ENCODE results near the gene PGBD5.
"Not testable (repeated sequence)": the region's sequence is repeated elsewhere in the genome, so short reads cannot be mapped to it uniquely, and the experiment has no call there.

PGBD5 gene

DNA sequence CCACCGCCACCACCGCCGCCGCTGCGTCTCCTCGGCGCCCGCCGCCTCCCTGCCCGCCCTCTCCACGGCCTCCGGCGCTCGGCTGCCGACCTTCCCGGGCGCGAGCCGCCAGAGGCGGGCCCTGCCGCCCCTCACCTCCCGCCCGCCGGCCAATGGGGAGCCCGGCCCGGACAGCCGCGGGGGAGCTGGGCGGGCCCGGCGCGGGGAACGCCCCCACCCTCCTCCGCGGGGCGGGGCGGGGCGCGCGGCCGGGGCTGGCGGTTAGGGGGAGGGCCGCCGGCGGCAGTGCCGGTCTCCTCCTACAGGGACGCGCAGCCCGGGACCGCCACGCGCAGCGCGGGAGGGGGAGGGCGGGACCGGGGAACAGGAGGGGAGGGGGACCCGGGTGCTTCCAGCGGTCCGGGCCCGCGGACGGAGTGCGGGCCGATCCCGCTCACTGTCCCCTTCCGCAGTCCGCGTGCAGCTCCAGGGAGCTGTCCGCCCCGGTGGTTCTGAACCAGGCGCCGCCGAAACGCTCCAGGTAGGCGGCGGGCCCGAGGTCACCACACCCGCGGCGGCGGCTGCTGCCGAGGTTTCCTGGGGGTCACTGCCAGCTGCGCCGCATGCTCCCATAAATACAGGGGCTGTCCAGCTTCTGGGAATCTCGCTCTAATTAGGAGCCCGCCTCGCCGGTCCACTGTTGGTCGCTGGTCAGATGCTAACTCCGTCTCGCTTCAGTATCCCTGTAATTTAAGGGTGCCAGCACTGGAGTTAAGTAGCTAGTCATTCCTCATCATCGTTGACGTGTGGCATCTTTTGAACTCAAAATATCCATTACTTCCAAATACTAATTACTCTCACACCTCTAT lies at the start of gene PGBD5:
PGBD5 (minus strand) TSS at position 87 of the 848 bp plus-strand sequence. CDS start 404 bp downstream, outside the sequence.
- peak; percentile 20 for DNase-seq (ENCODE audit: low read depth)

DNA sequence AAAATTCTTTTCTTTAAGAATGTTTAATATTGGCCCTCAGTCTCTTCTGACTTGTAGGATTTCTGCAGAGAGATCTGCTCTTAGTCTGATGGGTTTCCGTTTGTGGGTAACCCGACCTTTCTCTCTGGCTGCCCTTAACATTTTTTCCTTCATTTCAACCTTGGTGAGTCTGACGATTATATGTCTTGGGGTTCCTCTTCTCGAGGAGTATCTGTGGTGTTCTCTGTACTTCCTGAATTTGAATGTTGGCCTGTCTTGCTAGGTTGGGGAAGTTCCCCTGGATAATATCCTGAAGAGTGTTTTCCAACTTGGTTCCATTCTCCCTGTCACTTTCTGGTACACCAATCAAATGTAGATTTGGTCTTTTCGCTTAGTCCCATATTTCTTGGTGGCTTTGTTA lies 48.8 kb upstream of the PGBD5 start:
- not testable (repeated sequence) for DNase-seq (ENCODE audit: low read depth)

DNA sequence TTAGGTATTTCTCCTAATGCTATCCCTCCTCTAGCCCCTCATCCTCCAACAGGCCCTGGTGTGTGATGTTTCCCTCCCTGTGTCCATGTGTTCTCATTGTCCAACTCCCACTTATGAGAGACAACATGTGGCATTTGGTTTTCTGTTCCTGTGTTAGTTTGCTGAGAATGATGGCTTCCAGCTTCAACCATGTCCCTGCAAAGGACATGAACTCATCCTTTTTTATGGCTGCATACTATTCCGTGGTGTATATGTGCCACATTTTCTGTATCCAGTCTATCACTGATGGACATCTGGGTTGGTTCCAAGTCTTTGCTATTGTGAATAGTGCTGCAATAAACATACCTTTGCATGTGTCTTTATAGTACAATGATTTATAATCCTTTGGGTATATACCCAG lies 44.6 kb upstream of the PGBD5 start:
- DNase-seq (ENCODE audit: low read depth), result not testable (repeated sequence)

DNA sequence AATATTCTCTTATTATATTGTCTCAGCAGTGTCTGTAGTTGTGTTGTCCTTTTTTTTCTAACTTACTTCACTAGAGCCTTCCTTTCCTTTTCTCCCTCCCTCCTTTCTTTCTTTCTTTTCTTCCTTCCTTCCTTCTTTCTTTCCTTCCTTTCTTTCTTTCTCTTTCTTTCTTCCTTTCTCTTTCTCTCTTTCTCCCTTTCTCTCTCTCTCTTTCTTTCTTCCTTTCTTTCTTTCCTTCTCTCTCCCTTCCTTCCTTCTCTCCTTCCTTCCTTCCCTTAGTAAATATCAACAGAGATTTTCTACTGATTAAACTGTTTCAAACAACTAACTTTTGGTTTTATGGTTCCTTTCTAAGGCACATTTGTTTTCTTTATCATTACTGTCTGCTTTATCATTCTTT lies 43.1 kb upstream of the PGBD5 start:
- no peak for DNase-seq (ENCODE audit: low read depth)

- DNase-seq (ENCODE audit: low read depth), result no peak
These were observed 39.6 kb upstream of the PGBD5 start for GRCh38 chr1:230465691-230466090.

DNA sequence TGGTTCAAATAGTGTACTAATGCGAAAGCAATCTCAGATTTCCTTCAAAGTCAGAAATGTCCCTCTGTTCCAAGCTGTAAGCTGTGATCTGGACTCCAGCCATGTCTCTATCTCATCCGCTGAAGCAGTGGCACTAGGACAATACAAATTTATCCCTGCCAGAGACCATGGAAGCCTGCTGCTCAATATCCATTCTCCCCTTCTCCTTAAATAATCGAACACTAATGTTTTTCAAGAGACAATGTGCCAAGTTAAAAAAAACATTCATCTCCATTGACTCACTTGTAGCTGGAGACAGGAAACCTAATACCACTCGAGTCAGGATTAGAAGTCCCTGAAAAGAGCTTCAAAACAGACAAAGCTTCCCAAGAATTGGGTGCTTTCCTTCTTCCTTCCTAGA lies 38.5 kb upstream of the PGBD5 start:
- no peak for DNase-seq (ENCODE audit: low read depth)

DNA sequence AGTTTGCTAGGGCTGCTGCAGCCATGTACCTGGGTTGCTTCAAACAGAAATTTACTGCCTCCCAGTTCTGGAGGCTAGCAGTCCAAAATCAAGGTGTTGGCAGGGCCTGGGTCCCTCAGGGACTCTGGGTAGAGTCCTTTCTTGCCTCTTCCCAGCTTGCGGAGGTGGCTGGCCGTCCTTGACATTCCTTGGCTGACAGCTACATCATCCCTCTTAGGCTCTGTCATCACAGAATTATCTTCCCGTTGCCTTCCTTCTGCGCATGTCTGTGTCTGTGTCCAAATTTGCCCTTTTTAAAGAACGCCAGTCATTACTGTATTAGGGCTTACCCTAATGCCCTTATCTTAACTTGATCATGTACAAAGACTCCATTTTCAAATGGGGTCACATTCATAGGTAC lies 37.6 kb upstream of the PGBD5 start:
- no peak for DNase-seq (ENCODE audit: low read depth)

- no peak for DNase-seq (ENCODE audit: low read depth)
These were observed 37.2 kb upstream of the PGBD5 start for GRCh38 chr1:230463326-230463725.

DNA sequence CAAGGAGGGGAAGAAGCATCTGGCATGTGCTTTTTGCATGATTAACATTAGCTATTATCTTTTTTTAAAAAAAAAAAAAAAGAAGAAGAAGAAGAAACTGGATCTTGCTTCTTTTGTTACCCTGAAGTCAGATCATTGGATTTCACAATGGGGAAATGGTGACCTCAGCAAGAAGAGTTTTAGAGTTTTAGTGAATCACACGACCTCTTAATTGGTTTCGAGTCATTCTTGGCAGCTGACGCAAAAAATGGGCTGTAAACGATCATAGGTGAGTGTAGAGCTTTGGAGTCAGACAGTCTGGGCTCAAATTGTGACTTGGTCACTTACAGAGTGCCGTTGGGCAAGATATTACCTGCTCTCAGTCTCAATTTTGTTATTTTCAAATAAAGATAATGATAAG lies 33.3 kb upstream of the PGBD5 start:
- no peak for DNase-seq (ENCODE audit: low read depth)

DNA sequence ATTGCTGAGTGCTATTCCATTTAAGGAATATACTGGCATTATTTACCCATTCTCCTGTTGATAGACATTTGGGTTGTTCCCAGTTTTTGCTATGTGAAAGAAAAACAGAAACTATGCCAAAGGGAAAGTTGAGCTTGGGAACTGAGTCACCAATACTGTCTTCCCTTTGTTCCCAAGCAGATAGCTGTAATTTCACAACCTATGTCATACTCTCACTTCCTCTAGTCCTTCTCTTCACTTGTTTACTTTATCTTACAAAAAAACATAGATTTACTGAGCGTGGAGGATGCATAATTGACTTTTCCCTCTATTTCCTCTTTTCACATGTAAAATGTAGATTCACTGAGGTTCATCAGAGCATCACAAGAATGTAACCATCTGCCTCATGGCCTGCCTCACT lies 32.4 kb upstream of the PGBD5 start:
- no peak for DNase-seq (ENCODE audit: low read depth)

DNA sequence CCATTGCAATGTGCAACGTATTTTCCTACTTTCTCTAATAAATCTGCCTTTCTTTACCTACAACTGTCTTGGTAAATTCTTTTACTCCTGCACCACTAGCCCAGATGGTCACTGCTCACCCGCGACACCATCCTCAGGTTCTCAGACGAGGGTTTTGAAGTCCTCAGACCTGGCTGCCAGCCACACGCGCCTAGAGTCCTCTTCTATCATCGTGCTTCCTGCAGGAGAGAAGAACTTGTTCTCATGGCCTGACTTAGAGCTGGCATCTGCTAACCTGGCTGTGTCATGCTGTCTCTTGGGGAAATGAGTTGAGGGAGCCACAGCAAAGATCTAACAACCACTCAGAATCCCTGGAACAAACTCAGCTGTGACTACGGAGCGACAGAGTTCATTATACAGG lies 30.3 kb upstream of the PGBD5 start:
- DNase-seq (ENCODE audit: low read depth), result no peak

- no peak for DNase-seq (ENCODE audit: low read depth)
These were observed 29.2 kb upstream of the PGBD5 start for GRCh38 chr1:230455291-230455690.

DNA sequence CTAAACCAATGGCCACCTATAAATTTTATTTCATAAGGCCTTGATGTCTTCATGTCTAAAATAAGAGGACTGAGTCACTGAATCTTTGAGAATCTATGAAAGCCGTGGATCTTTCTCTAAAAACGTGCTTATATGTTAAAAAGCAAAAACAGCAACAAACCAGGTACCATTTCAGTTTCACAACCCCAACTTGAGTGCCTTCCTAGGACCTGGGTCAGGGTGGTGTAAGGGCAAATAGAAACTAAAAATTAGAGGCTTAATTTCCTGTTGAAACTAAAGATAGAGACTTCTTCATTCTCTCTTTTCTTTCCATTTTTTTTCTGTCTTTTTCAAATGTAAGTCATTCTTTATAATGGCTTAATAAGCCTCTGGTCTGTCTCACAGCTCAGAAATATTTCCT lies 27.2 kb upstream of the PGBD5 start:
- DNase-seq (ENCODE audit: low read depth), result no peak

DNA sequence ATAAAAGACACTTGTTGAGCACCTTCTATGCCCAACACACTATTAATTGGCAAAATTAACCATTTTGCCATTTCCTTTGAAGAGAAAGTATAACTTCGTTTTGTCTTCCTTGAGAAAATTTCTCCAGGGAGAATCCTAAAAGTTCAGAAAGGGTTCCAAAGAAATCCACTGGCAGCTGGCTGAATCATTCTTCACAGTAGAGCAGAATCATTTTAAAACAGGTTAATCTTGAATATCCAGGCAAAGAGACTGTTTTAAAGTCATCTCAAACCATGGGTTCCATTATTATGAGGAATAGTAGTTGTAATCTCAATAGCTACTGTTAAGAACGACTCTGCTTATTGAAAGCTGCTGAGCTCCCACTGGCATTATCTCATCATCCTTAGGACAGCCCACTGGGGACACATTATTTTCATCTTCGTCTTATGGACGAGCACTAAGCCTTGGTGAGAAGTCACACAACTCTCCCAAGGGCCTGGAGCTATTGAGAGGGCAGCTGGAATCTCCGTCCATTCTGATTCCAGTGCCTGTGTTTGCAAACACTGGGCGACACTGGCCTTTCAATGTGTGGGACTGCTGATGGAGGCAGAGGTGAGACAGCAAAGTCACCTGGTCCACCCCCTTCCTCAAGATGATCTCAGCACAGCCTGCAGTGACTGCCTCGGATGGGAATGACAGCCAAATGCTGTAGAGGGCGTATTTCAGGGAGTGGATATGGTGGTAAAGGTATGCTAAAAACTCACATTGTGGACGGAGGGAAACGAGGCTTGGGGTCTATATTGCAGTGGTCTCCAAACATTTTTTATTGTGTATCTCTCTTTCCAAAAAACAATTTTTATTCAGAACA lies 15.3 kb upstream of the PGBD5 start:
- no peak for DNase-seq (ENCODE audit: low read depth)

GRCh38 chr1:230435108-230435507 lies 9.0 kb upstream of the PGBD5 start:
- no peak for DNase-seq (ENCODE audit: low read depth)

GRCh38 chr1:230431527-230431926 lies 5.4 kb upstream of the PGBD5 start:
- DNase-seq (ENCODE audit: low read depth), result no peak

DNA sequence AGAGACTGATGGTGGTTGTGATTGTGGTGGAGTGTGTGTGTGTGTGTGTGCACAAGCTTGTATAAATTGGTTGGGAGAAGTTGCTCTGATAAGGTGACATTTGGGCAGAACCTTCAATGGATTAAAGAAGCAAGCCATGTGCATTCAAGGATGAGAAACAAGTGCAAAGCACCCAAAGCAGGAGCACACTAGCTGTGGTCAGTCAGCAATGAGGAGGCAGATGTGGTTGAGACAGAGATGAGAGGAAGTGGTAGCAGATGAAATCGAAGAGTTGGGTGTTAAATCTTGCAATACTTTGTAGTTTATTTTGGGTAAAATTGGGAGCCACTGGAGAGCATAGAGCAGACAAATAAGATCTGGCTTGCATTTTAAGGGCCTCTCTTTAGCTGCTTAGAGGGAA lies 4.4 kb upstream of the PGBD5 start:
- DNase-seq (ENCODE audit: low read depth), result no peak

GRCh38 chr1:230429067-230429735 lies 3.1 kb upstream of the PGBD5 start:
- DNase-seq (ENCODE audit: low read depth), result no peak

DNA sequence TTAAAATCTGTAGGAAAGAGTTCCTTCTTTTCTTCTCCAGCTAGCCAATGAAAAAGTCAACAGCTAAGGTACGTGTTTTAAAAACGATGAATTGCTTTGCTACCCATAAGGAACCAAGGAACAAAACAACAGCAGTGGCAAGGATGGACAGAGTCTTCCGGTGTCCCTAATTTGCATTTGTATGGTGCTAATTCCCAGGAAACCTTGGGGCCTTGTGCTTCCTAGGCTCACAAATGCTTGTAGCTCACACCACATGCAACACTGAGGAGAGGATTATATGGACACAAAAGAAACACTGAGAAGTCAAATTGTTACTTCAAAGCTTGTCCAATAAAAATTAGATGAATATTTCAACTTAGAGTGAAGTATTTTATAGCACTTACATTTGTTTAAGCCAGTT lies 1.8 kb upstream of the PGBD5 start:
- DNase-seq (ENCODE audit: low read depth), result no peak

GRCh38 chr1:230427094-230427876 lies 1.2 kb upstream of the PGBD5 start:
- no peak for DNase-seq (ENCODE audit: low read depth)

DNA sequence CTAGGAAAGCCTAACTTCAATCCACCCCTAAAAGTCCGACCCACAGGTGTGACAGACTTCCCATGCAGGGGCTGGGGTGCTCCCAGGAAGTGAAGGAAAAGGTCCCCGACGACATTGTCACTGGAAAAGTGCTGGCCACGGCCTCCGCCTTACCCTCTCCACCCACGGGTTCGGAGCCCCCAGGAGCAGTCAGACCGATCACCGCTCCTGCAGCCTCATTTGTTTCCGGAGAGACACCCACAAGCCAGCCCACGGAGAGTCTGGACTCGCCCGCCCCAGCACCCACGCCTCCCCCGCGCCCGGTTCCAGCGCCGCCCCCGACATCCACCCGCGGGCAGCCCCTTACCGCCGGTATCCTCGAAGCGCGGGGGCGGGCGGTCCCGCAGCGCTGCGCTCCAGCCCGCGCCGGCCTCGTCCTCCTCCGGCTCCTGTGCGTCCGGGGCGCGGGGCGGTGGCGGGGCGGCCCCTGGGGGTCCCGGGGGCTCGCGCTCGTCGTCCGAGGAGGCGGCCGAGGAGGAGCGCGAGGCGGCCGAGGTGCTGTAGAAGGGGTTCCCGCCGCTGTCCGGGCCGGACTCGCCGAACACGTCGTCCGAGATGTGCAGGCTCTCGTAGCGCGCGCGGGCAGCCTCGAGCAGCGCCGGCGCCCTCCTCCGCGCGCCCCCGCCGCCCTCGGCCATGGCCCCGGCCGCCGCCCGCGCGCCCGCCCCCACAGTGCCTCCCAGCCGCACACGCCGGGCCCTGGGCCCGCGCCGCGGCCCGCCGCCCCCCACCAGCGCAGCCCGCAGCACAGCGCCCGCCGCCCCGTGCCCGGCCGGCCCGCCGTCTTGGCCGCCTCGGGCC lies 660 bp downstream of the PGBD5 start:
- DNase-seq (ENCODE audit: low read depth), result no peak

Measured in stimulated activated CD8-positive, alpha-beta memory T cell treated with anti-CD3 and anti-CD28 coated beads, Interleukin-7, amount 100 ng/mL, for 24 hours (primary cell).